SK-N-MC (cell line): ENCODE results near the gene RILPL2.
"Not testable (repeated sequence)": the region's sequence is repeated elsewhere in the genome, so short reads cannot be mapped to it uniquely, and the experiment has no call there.

Source experiments
- DNase-seq: peaks from one replicate; pipeline ENCODE4 v3.0.0-alpha.2; 2011; ENCODE audit warnings: low read depth, low spot score
- H3K27ac ChIP-seq: fragments of 200-600 bp; sonication (generic); 2 replicates; pipeline ENCODE4 v1.5.1; 2016; ENCODE audit warnings: mixed run types
- H3K36me3 ChIP-seq: fragments of 200-600 bp; sonication (generic); 2 replicates; pipeline ENCODE4 v1.6.1; 2017; ENCODE audit warnings: antibody characterized with exemption, low read length, mixed read lengths; ENCODE audit not compliant: insufficient read depth
- H3K4me3 ChIP-seq: fragments of 200-600 bp; sonication (generic); 2 replicates; pipeline ENCODE4 v1.5.1; 2016
- H3K9ac ChIP-seq: fragments of 200-600 bp; sonication (generic); 2 replicates; pipeline ENCODE4 v1.8.0; 2017; ENCODE audit warnings: mixed run types, mixed read lengths; ENCODE audit not compliant: insufficient read length
- H3K9me3 ChIP-seq: fragments of 200-600 bp; sonication (generic); 2 replicates; pipeline ENCODE4 v1.6.1; 2017; ENCODE audit warnings: low read depth, mild to moderate bottlenecking, antibody characterized with exemption, low read length, moderate library complexity, mixed read lengths
- EZH2 ChIP-seq: fragments of 200-600 bp; sonication (generic); IDR thresholded peaks from one replicate; pipeline ENCODE4 v1.6.1; 2017; ENCODE audit warnings: antibody characterized with exemption
- FOXP2 ChIP-seq: optimal IDR thresholded peaks from 2 replicates; pipeline ENCODE3; 2011; ENCODE audit warnings: mild to moderate bottlenecking, moderate library complexity; ENCODE audit not compliant: insufficient read depth; ENCODE audit errors: extremely low read length, control extremely low read depth
- POLR2AphosphoS5 ChIP-seq: IDR thresholded peaks from 2 replicates; pipeline ENCODE4 v1.6.1; 2012; ENCODE audit warnings: mild to moderate bottlenecking, low read depth, low read length, borderline replicate concordance

Gene RILPL2

GRCh38 chr12:123436017-123436964 lies at the start of gene RILPL2:
Gene RILPL2, minus strand, starts transcription at chr12:123436684. Its CDS starts 264 bp downstream, at chr12:123436420.
- no peak within 1 kb of the TSS for H3K27ac ChIP-seq
- DNase-seq = no peak
- H3K4me3 ChIP-seq = peak within 1 kb of the TSS; percentile 88
- TF ChIP-seq POLR2AphosphoS5 (peak; percentile 40; the same call in 1 of the 2 replicates), EZH2 (no peak)
- H3K9ac ChIP-seq = peak within 1 kb of the TSS; percentile 59
- no peaks in the 10 kb centered on the region for H3K36me3 ChIP-seq
- H3K9me3 ChIP-seq = no peaks in the 10 kb centered on the region

- Histone ChIP-seq H3K9me3 (no peaks in the 10 kb centered on the region), H3K36me3 (no peaks in the 10 kb centered on the region), H3K27ac (no peak overlapping the region), H3K9ac (no peak overlapping the region), H3K4me3 (no peak overlapping the region)
- TF ChIP-seq FOXP2 (no peak), EZH2 (no peak), POLR2AphosphoS5 (no peak)
- DNase-seq = no peak
These were observed 49.3 kb upstream of the RILPL2 start for GRCh38 chr12:123485756-123486155.

- Histone ChIP-seq H3K9ac (no peak overlapping the region), H3K9me3 (no peaks in the 10 kb centered on the region), H3K4me3 (no peak overlapping the region), H3K36me3 (no peaks in the 10 kb centered on the region), H3K27ac (no peak overlapping the region)
- no peak for TF ChIP-seq FOXP2
- DNase-seq = no peak
These were observed 47.2 kb upstream of the RILPL2 start for GRCh38 chr12:123483602-123484248.

- TF ChIP-seq POLR2AphosphoS5 (no peak), EZH2 (no peak), FOXP2 (no peak)
- H3K9ac ChIP-seq = no peak overlapping the region
- no peaks in the 10 kb centered on the region for H3K9me3 ChIP-seq
- H3K4me3 ChIP-seq = no peak overlapping the region
- no peaks in the 10 kb centered on the region for H3K36me3 ChIP-seq
- no peak for DNase-seq
- H3K27ac ChIP-seq = no peak overlapping the region
These were observed 46.4 kb upstream of the RILPL2 start for GRCh38 chr12:123482876-123483275.

- not testable (repeated sequence) for DNase-seq, H3K9me3 ChIP-seq, H3K4me3 ChIP-seq, H3K36me3 ChIP-seq, H3K27ac ChIP-seq, H3K9ac ChIP-seq
These were observed 44.8 kb upstream of the RILPL2 start for GRCh38 chr12:123481251-123481650.

- Histone ChIP-seq H3K27ac (no peak overlapping the region), H3K36me3 (no peaks in the 10 kb centered on the region), H3K4me3 (no peak overlapping the region), H3K9ac (no peak overlapping the region), H3K9me3 (no peaks in the 10 kb centered on the region)
- DNase-seq = no peak
- TF ChIP-seq FOXP2 (no peak), POLR2AphosphoS5 (no peak), EZH2 (no peak)
These were observed 43.1 kb upstream of the RILPL2 start for GRCh38 chr12:123479442-123480180.

- Histone ChIP-seq H3K9ac (no peak overlapping the region), H3K36me3 (no peaks in the 10 kb centered on the region), H3K9me3 (no peaks in the 10 kb centered on the region), H3K4me3 (no peak overlapping the region), H3K27ac (no peak overlapping the region)
- DNase-seq = no peak
- TF ChIP-seq POLR2AphosphoS5 = no peak
- no peak for TF ChIP-seq EZH2
- TF ChIP-seq FOXP2 = no peak
These were observed 42.3 kb upstream of the RILPL2 start for GRCh38 chr12:123478762-123479161.

GRCh38 chr12:123478069-123478468 lies 41.6 kb upstream of the RILPL2 start:
- no peak overlapping the region for H3K9ac ChIP-seq
- DNase-seq = no peak
- no peak overlapping the region for H3K27ac ChIP-seq
- H3K9me3 ChIP-seq = no peaks in the 10 kb centered on the region
- no peaks in the 10 kb centered on the region for H3K36me3 ChIP-seq
- TF ChIP-seq FOXP2 (no peak), POLR2AphosphoS5 (no peak), EZH2 (no peak)
- no peak overlapping the region for H3K4me3 ChIP-seq
